H1 (cell line): ENCODE results near the gene ZNF566. TPM values are rescaled to one million over a fixed set of nuclear protein-coding genes. Genes with fewer than 3 reads are reported as not detected.

Experiments used
- CTCF ChIA-PET: fragments of 300-600 bp; sonication (Branson Sonifier 250); formaldehyde crosslinking; loops from one replicate; lab custom pipeline; 2021; ENCODE audit not compliant: partially characterized antibody; lab: Charles Lee
- POLR2A ChIA-PET: fragments of 300-600 bp; sonication (Branson Sonifier 250); formaldehyde crosslinking; loops from one replicate; lab custom pipeline; 2021; ENCODE audit warnings: inconsistent platforms; ENCODE audit not compliant: partially characterized antibody; lab: Charles Lee
- DNase-seq, 2 experiments: peaks; one replicate each; pipeline versions ENCODE4 v3.0.0 to v3.0.0-alpha.2; 2010 to 2022; ENCODE audit warnings: low spot score in 2 of 2, low read depth in 1 of 2, mixed read lengths in 1 of 2
- FAIRE-seq: peaks from 2 replicates; lab custom pipeline; 2011; peaks lifted over from hg19 to GRCh38; lab: Jason Lieb, UNC
- H2AFZ ChIP-seq: 2 replicates; pipeline ENCODE4 v1.8.1; 2012; ENCODE audit warnings: low read length, inconsistent platforms
- H2AK5ac ChIP-seq: 2 replicates; pipeline ENCODE4 v1.6.1; 2013; ENCODE audit warnings: low read depth, low read length
- H2BK120ac ChIP-seq: replicated peaks from 2 replicates; pipeline ENCODE3; 2013; ENCODE audit warnings: low read depth, low read length, inconsistent platforms
- H2BK12ac ChIP-seq: 2 replicates; pipeline ENCODE4 v1.6.1; 2013; ENCODE audit warnings: low read depth, low read length
- H2BK15ac ChIP-seq: 2 replicates; pipeline ENCODE4 v1.6.1; 2013; ENCODE audit warnings: low read length
- H2BK20ac ChIP-seq: 2 replicates; pipeline ENCODE4 v1.6.1; 2013; ENCODE audit warnings: low read length
- H2BK5ac ChIP-seq: 2 replicates; pipeline ENCODE4 v1.6.1; 2013; ENCODE audit warnings: low read depth, low read length
- H3K14ac ChIP-seq: 2 replicates; pipeline ENCODE4 v1.6.1; 2013; ENCODE audit warnings: inconsistent platforms; ENCODE audit not compliant: insufficient read length
- H3K18ac ChIP-seq: 2 replicates; pipeline ENCODE4 v1.6.1; 2013; ENCODE audit warnings: low read length; ENCODE audit errors: extremely low read depth
- H3K23ac ChIP-seq: 2 replicates; pipeline ENCODE4 v1.6.1; 2013; ENCODE audit warnings: inconsistent platforms; ENCODE audit not compliant: insufficient read length
- H3K23me2 ChIP-seq: 2 replicates; pipeline ENCODE4 v1.6.1; 2013; ENCODE audit warnings: low read depth, low read length
- H3K27ac ChIP-seq: 2 replicates; pipeline ENCODE4 v1.6.1; 2011; ENCODE audit warnings: low read depth, low read length, inconsistent platforms
- H3K27me3 ChIP-seq, 4 experiments: replicated peaks in 1 of 4; 1 replicate in 1 of 4; 2 replicates in 3 of 4; pipeline versions ENCODE4 v1.6.1 to v1.8.1; 2011 to 2013; ENCODE audit warnings: low read length in 3 of 4, mild to moderate bottlenecking in 3 of 4, inconsistent platforms in 2 of 4, mixed read lengths in 2 of 4, moderate library complexity in 1 of 4; ENCODE audit not compliant: control insufficient read depth in 3 of 4, insufficient read depth in 3 of 4; ENCODE audit errors: extremely low read depth in 1 of 4
- H3K36me3 ChIP-seq, 4 experiments: 2 replicates each; pipeline versions ENCODE4 v1.6.1 to v1.8.1; 2011 to 2013; ENCODE audit warnings: mild to moderate bottlenecking in 4 of 4, low read length in 3 of 4, moderate library complexity in 2 of 4, control low read depth in 1 of 4, inconsistent platforms in 1 of 4; ENCODE audit not compliant: insufficient read depth in 4 of 4, control insufficient read depth in 2 of 4
- H3K4ac ChIP-seq: replicated peaks from 2 replicates; pipeline ENCODE3; 2013; ENCODE audit warnings: low read length, low read depth, mixed read lengths, inconsistent platforms; ENCODE audit not compliant: insufficient read length
- H3K4me1 ChIP-seq, 4 experiments: replicated peaks in 1 of 4; 1 replicate in 1 of 4; 2 replicates in 3 of 4; pipeline versions ENCODE4 v1.6.1 to v1.8.1; 2011 to 2013; ENCODE audit warnings: low read length in 3 of 4, inconsistent platforms in 2 of 4, mixed read lengths in 1 of 4; ENCODE audit not compliant: insufficient read depth in 4 of 4, control insufficient read depth in 3 of 4
- H3K4me2 ChIP-seq, 2 experiments: 2 replicates each; pipeline versions ENCODE4 v1.6.1 to v1.8.1; 2011 to 2013; ENCODE audit warnings: low read depth in 2 of 2, low read length in 2 of 2, control low read depth in 1 of 2, inconsistent platforms in 1 of 2, mild to moderate bottlenecking in 1 of 2; ENCODE audit not compliant: insufficient read depth in 1 of 2
- H3K4me3 ChIP-seq, 4 experiments: fragments of 200-600, 300-600 bp in 1 of 4; sonication (generic), shearing (Covaris generic), sonication (Bioruptor Twin) in 1 of 4; 2 replicates each; pipeline versions ENCODE4 v1.5.1 to v1.8.1; 2011 to 2016; ENCODE audit warnings: low read length in 4 of 4, low read depth in 3 of 4, control low read depth in 2 of 4, inconsistent platforms in 2 of 4, mild to moderate bottlenecking in 2 of 4, mixed read lengths in 1 of 4, moderate library complexity in 1 of 4; ENCODE audit not compliant: insufficient read depth in 2 of 4; ENCODE audit errors: extremely low read depth in 1 of 4
- H3K56ac ChIP-seq: replicated peaks from 2 replicates; pipeline ENCODE3; 2013; ENCODE audit warnings: low read depth, mild to moderate bottlenecking, mixed read lengths, low read length, inconsistent platforms; ENCODE audit not compliant: insufficient read length
- H3K79me1 ChIP-seq: 2 replicates; pipeline ENCODE4 v1.6.1; 2013; ENCODE audit warnings: low read depth, low read length, control low read depth
- H3K79me2 ChIP-seq, 2 experiments: 2 replicates each; pipeline versions ENCODE4 v1.6.1 to v1.8.1; 2012 to 2013; ENCODE audit warnings: low read length in 2 of 2, mild to moderate bottlenecking in 2 of 2, inconsistent platforms in 1 of 2; ENCODE audit not compliant: insufficient read depth in 2 of 2, control insufficient read depth in 1 of 2
- H3K9ac ChIP-seq, 4 experiments: replicated peaks in 1 of 4; 1 replicate in 1 of 4; 2 replicates in 3 of 4; pipeline versions ENCODE4 v1.6.1 to v1.8.1; 2011 to 2013; ENCODE audit warnings: low read depth in 3 of 4, low read length in 3 of 4, control low read depth in 2 of 4, mild to moderate bottlenecking in 2 of 4, moderate library complexity in 2 of 4, inconsistent platforms in 1 of 4; ENCODE audit errors: extremely low read depth in 1 of 4
- H3K9me3 ChIP-seq, 2 experiments: 2 replicates each; pipeline versions ENCODE4 v1.6.1 to v1.8.1; 2012 to 2013; ENCODE audit warnings: mild to moderate bottlenecking in 2 of 2, moderate library complexity in 2 of 2, control low read depth in 1 of 2, inconsistent platforms in 1 of 2, low read depth in 1 of 2, low read length in 1 of 2, mixed read lengths in 1 of 2; ENCODE audit not compliant: insufficient read depth in 2 of 2
- H4K20me1 ChIP-seq, 2 experiments: replicated peaks in 1 of 2; 2 replicates each; pipeline versions ENCODE3 to v1.8.1; 2011 to 2013; ENCODE audit warnings: inconsistent platforms in 2 of 2, low read length in 2 of 2, mild to moderate bottlenecking in 1 of 2; ENCODE audit not compliant: insufficient read depth in 2 of 2, control insufficient read depth in 1 of 2
- H4K5ac ChIP-seq: 2 replicates; pipeline ENCODE4 v1.6.1; 2013; ENCODE audit warnings: low read length, low read depth, mixed read lengths, inconsistent platforms; ENCODE audit not compliant: insufficient read length
- H4K8ac ChIP-seq: 2 replicates; pipeline ENCODE4 v1.8.0; 2013; ENCODE audit warnings: mild to moderate bottlenecking, moderate library complexity, low read length, inconsistent platforms; ENCODE audit not compliant: insufficient read depth; ENCODE audit errors: extremely low read depth
- H4K91ac ChIP-seq: replicated peaks from 2 replicates; pipeline ENCODE3; 2013; ENCODE audit warnings: low read length, mixed read lengths, inconsistent platforms; ENCODE audit not compliant: insufficient read length
- BRCA1 ChIP-seq: IDR thresholded peaks from 2 replicates; pipeline ENCODE4 v1.6.1; 2012; ENCODE audit warnings: low read depth, low read length, improper control_type of control experiment
- GTF2F1 ChIP-seq: IDR thresholded peaks from 2 replicates; pipeline ENCODE4 v1.6.1; 2012; ENCODE audit warnings: low read depth, low read length, improper control_type of control experiment, borderline replicate concordance
- KDM4A ChIP-seq: IDR thresholded peaks from one replicate; pipeline ENCODE4 v1.7.1; 2012; ENCODE audit warnings: low read depth, mild to moderate bottlenecking, moderate library complexity, low read length, inconsistent platforms; ENCODE audit not compliant: severe bottlenecking
- NRF1 ChIP-seq: IDR thresholded peaks from 2 replicates; pipeline ENCODE4 v1.6.1; 2011; ENCODE audit warnings: mild to moderate bottlenecking, low read depth, low read length, improper control_type of control experiment
- POLR2AphosphoS5 ChIP-seq: IDR thresholded peaks from 2 replicates; pipeline ENCODE4 v1.6.1; 2011; ENCODE audit warnings: low read depth, low read length
- SAP30 ChIP-seq: fragments of 300-600 bp; sonication (generic); IDR thresholded peaks from 2 replicates; pipeline ENCODE4 v1.7.1; 2012; ENCODE audit warnings: low read length, moderate library complexity, mild to moderate bottlenecking, inconsistent platforms; ENCODE audit not compliant: insufficient read depth, insufficient replicate concordance
- SP1 ChIP-seq: IDR thresholded peaks from 2 replicates; pipeline ENCODE4 v1.6.1; 2011; ENCODE audit warnings: low read depth, low read length
- WGBS, 2 experiments: shearing (Covaris generic) in 1 of 2; methylation state at CpG; one replicate each; pipeline versions ENCODE4 v1.1.6 to v1.1.7; 2013 to 2015; ENCODE audit warnings: low lambda C conversion rate in 2 of 2, mixed read lengths in 2 of 2, inconsistent platforms in 1 of 2, low coverage in 1 of 2, missing lambda C conversion rate in 1 of 2; ENCODE audit not compliant: insufficient replicate concordance in 2 of 2, insufficient coverage in 1 of 2, insufficient read length in 1 of 2; ENCODE audit errors: extremely low coverage in 1 of 2, missing lambda C conversion rate in 1 of 2; 5-methylcytosine and 5-hydroxymethylcytosine counted together
- polyA plus RNA-seq, 7 experiments: library from polyadenylated mRNA; depleted of rRNA in 3 of 7; stranded (reverse) in 5 of 7; unstranded in 2 of 7; fragments of >200 nt in 5 of 7; fragments of 200-250 nt in 2 of 7; gene quantifications; 1 replicate in 5 of 7; 2 replicates in 1 of 7; 4 replicates in 1 of 7; pipeline versions ENCODE4 v1.2.1 to v1.2.3, GENCODE V29; 2011 to 2013; ENCODE audit warnings: missing spikeins in 2 of 7, mixed read lengths in 2 of 7
- total RNA-seq: library from RNA; stranded (reverse); fragmentation: NEBNext Ultra II Directional; extraction: Animal tissue kit (Norgen Biotek cat#: 25700); gene quantifications from 2 replicates; pipeline ENCODE4 v1.2.1, GENCODE V29; 2021
- TF ChIP-seq, protein P1 (sequence below): IDR thresholded peaks from 2 replicates; pipeline ENCODE4 v1.6.1; 2012; ENCODE audit warnings: inconsistent platforms

ZNF566 gene
- total and polyA plus RNA-seq, 2 of the 8 experiments (the other 6 are each of a cell fraction or from before 2014, with no cell fraction given), result 6.9 to 16.6 TPM

DNA sequence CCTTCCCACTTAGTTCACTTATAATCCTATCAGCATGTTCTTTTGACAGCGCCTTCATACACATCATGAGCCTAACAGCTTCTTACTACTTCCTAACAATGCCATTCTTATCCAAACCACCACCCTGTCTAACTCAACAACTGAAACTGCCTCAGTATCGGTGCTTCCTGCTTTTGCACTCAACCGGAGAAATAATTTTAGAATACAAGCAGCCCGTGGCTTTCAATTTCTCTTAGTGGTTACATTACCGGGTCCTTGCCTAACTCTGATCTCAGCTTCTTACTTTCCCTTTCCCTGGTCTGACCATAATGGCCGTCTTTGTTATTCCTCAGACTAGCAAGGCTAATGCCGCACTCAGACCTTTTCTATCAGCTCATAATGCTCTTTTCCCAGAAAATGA is 87.9 kb downstream of the ZNF566 start:
- Histone ChIP-seq H2BK15ac (no peak overlapping the region), H2BK5ac (no peak overlapping the region), H2BK120ac (no peak overlapping the region), H3K27me3 (no peaks in the 10 kb centered on the region), H3K18ac (no peak overlapping the region), H4K5ac (no peak overlapping the region), H3K4me2 (no peak overlapping the region), H3K23ac (no peak overlapping the region), H3K79me1 (no peaks in the 10 kb centered on the region), H3K4me1 (no peaks in the 10 kb centered on the region), H3K9me3 (peaks cover 4 to 9% of the 10 kb centered on the region in 2 experiments; a peak in 1 of 4 replicates), H4K8ac (no peak overlapping the region), H3K27ac (no peak overlapping the region), H3K23me2 (no peaks in the 10 kb centered on the region), H2AFZ (no peak overlapping the region), H3K14ac (no peak overlapping the region), H2BK20ac (no peak overlapping the region), H3K56ac (no peak overlapping the region), H4K91ac (no peak overlapping the region), H2BK12ac (no peak overlapping the region), H3K79me2 (no peaks in the 10 kb centered on the region), H3K9ac (no peak overlapping the region), H3K4me3 (no peak overlapping the region), H3K36me3 (peaks cover 7 to 67% (median 45%) of the 10 kb centered on the region in 4 experiments; a peak in 6 of 8 replicates), H2AK5ac (no peak overlapping the region), H3K4ac (no peak overlapping the region), H4K20me1 (no peaks in the 10 kb centered on the region)
- TF ChIP-seq NRF1, result no peak
- no peak for TF ChIP-seq SP1
- no peak for TF ChIP-seq KDM4A
- TF ChIP-seq POLR2AphosphoS5, result no peak
- no peak for TF ChIP-seq SAP30
- TF ChIP-seq GTF2F1, result no peak
- TF ChIP-seq, protein P1, sequence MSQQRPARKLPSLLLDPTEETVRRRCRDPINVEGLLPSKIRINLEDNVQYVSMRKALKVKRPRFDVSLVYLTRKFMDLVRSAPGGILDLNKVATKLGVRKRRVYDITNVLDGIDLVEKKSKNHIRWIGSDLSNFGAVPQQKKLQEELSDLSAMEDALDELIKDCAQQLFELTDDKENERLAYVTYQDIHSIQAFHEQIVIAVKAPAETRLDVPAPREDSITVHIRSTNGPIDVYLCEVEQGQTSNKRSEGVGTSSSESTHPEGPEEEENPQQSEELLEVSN, result no peak
- no peak for TF ChIP-seq BRCA1
- ChIA-PET POLR2A (no interaction called here), CTCF (no interaction called here)
- no peak for DNase-seq
- WGBS, 2 experiments, result 94% methylated on average over 7 of the region's 7 CpGs; no CpG with 5 or more reads in 1 of the 2 experiments
- no peak for FAIRE-seq
